Measurements from ENCODE around the gene FFAR3.

FFAR3 gene

GRCh38 chr19:35331551-35332214 lies 26.6 kb upstream of the FFAR3 start:
- DNase-seq, result no peak

- no peak for DNase-seq
Measured at GRCh38 chr19:35332817-35333216, 25.4 kb upstream of the FFAR3 start.

GRCh38 chr19:35334144-35334753 lies 24.0 kb upstream of the FFAR3 start:
- no peak for DNase-seq

GRCh38 chr19:35336166-35336955 lies 21.9 kb upstream of the FFAR3 start:
- no peak for DNase-seq

GRCh38 chr19:35337097-35337983 lies 20.9 kb upstream of the FFAR3 start:
- DNase-seq, result no peak

- DNase-seq, result no peak
Measured at GRCh38 chr19:35337984-35338296, 20.3 kb upstream of the FFAR3 start.

- no peak for DNase-seq
Measured at GRCh38 chr19:35340431-35340830, 17.8 kb upstream of the FFAR3 start.

GRCh38 chr19:35341006-35341405 lies 17.3 kb upstream of the FFAR3 start:
- DNase-seq, result no peak

- no peak for DNase-seq
Measured at GRCh38 chr19:35341565-35342225, 16.6 kb upstream of the FFAR3 start.

GRCh38 chr19:35342430-35342829 lies 15.8 kb upstream of the FFAR3 start:
- no peak for DNase-seq

- no peak for DNase-seq
Measured at GRCh38 chr19:35344511-35345031, 13.7 kb upstream of the FFAR3 start.

GRCh38 chr19:35345671-35346111 lies 12.6 kb upstream of the FFAR3 start:
- DNase-seq, result no peak

GRCh38 chr19:35346193-35347052 lies 11.8 kb upstream of the FFAR3 start:
- no peak for DNase-seq

GRCh38 chr19:35347171-35347929 lies 10.9 kb upstream of the FFAR3 start, which contains the start of gene FFAR1:
Gene FFAR1, plus strand, starts transcription at chr19:35347902. Its CDS starts 3,650 bp downstream, at chr19:35351552.
- DNase-seq, result peak; percentile 33

- no peak for DNase-seq
Measured at GRCh38 chr19:35347930-35348298, 10.3 kb upstream of the FFAR3 start.

- no peak for DNase-seq
Measured at GRCh38 chr19:35348911-35349611, 9.2 kb upstream of the FFAR3 start.

- DNase-seq, result no peak
Measured at GRCh38 chr19:35349614-35350521, 8.4 kb upstream of the FFAR3 start.

GRCh38 chr19:35350591-35350990 lies 7.7 kb upstream of the FFAR3 start:
- DNase-seq, result no peak

Data from OCI-M1 (cell line).